HG02970 (cell line): Measurements from ENCODE around the gene CCDC6.
A peak's percentile ranks its signal among the peaks of the same experiment; 100 is the strongest.
"Not testable (repeated sequence)": the region's sequence is repeated elsewhere in the genome, so short reads cannot be mapped to it uniquely, and the experiment has no call there.

Source experiments
- ATAC-seq: cut with Tn5 transposase; IDR thresholded peaks from one replicate; pipeline ENCODE4 v1.9.1; 2021; ENCODE audit warnings: mild to moderate bottlenecking, moderate library complexity, moderate number of reproducible peaks; ENCODE audit not compliant: unreplicated experiment, low FRiP score

Gene CCDC6

DNA sequence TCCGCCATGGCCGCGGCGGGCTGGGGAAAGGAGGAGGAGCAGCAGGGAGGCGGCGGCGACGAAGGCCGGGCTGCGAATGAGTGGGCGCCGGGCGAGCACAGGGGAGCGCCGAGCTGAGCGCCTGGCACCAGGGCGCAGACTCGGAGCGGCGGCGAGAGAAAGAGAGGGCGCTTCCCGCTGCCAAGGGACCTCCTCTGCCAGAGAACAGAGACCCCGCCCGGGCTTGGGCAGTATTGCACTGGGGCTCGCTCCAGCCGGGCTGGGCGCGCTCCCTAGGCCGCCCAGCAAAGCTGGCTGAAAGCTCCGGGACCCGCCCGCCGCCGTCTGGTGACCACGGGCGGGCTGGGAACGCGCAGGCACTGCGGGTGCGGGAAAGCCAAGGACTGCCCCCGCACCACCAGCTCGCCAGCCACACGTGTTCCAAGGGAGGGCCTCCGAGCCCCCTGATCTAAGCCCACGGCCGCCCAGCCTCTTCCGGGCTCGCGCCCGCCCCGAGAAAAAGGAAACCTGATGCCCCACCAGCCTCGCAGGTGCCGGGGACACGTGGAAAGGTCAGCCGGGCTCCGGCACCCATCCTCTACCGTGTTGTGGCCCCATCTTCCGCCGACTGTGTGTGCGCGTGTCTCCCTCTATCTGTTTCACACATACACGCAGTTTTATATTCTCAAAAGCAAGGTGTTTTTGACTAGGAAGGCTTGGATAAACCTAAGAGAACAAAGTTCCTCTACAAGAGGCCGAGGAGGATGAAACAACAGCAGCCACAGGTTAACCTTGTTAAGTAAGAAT, at the start of gene CCDC6:
TSS of gene CCDC6 (minus strand) at position 140 of the 786 bp plus-strand sequence. CDS start at position 8, 132 bp downstream.
- ATAC-seq: peak; percentile 88

DNA sequence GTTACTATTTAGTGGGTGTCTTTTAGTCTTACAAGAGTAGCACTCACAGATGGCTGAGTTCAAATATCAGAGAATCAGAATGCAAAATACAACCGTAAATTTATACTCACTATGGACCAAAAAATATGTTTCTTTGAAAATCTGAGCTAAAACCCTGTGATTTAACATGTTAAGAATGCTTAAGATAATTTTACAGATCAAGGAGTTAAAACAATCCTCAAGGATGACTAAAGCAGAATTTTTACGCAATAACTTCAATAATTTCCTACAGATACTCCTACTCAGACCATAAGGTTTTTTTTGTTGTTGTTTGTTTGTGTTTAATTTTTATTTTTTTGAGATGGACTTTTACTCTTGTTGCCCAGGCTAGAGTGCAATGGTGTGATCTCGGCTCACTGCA, 47.9 kb upstream of the CCDC6 start:
- no peak for ATAC-seq

DNA sequence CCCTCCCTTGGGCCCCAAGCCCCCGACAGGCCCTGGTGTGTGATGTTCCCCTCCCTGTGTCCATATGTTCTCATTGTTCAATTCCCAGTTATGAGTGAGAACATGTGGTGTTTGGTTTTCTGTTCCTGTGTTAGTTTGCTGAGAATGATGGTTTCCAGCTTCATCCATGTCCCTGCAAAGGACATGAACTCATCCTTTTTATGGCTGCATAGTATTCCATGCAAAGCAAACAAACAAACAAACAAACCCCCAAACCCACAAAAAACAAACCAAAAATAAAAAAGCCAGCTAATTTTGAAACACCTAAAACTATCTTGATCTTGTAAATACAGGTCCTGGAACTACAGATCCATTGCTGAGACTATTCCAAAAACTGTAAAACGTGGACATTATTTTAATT, 47.4 kb upstream of the CCDC6 start:
- ATAC-seq: not testable (repeated sequence)

DNA sequence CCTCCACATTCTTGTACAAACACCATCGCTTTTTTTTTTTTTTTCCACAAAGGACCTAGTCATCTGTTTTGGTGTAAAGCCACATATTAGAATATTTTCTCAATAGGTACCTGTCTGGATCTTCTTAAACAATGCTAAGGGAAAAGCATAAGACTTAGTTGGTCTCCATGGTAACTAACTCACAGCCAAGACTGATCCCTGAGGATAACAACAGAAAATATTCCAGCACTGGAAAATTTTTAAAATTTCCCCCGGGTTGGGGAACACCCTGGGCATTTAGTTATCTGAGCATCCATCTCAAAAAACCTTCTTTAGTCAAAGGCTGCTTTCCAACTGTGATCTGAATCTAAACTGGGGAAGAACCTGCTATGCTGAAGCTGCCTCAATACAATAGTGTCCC, 43.7 kb upstream of the CCDC6 start:
- ATAC-seq: no peak

GRCh38 chr10:59949608-59950007, 43.3 kb upstream of the CCDC6 start:
- ATAC-seq: no peak

- no peak for ATAC-seq
These were observed 39.6 kb upstream of the CCDC6 start for GRCh38 chr10:59945991-59946390.

GRCh38 chr10:59945590-59945989, 39.2 kb upstream of the CCDC6 start:
- ATAC-seq: no peak

GRCh38 chr10:59944339-59944935, 38.1 kb upstream of the CCDC6 start:
- no peak for ATAC-seq

- ATAC-seq: no peak
These were observed 36.2 kb upstream of the CCDC6 start for GRCh38 chr10:59942556-59942955.

GRCh38 chr10:59937720-59938119, 31.4 kb upstream of the CCDC6 start:
- ATAC-seq: no peak

DNA sequence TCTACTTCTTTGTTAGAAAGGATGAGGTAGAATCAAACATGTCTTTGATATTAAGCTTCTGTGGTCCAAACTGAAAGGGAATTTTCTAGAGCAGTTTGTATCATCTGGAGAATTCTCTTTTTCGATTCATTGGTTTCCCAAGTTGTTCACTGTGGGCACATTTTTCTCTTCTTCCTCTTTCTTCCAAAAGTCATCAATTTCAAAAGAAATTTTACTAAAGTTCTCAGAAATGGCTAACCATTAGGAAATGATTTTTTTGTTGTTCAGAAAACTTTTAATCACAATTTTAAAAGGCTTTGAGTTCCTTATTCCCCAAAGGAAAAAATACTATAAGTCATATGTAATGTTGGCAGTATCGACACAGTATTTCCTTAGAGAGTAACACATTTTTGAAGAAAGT, 28.3 kb upstream of the CCDC6 start:
- ATAC-seq: no peak

GRCh38 chr10:59930788-59931521, 24.6 kb upstream of the CCDC6 start:
- not testable (repeated sequence) for ATAC-seq

DNA sequence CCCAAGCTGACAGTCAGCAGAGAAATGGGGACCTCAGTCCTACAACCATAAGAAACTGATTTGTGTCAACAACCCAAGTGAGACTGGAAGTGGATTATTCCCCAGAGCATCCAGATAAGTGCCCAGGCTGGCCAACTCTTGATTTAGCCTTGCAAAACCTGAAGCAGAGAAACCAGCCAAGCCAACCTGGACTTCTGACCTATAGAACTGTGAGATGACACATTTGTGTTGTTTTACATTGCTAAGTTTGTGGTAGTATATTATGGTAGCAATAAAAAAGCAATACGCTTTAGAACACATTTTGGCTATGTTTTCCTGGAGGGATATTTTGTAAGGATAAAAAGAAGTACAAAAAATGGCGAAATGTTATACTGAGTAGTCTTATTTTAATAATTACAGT, 19.7 kb upstream of the CCDC6 start:
- ATAC-seq: no peak

DNA sequence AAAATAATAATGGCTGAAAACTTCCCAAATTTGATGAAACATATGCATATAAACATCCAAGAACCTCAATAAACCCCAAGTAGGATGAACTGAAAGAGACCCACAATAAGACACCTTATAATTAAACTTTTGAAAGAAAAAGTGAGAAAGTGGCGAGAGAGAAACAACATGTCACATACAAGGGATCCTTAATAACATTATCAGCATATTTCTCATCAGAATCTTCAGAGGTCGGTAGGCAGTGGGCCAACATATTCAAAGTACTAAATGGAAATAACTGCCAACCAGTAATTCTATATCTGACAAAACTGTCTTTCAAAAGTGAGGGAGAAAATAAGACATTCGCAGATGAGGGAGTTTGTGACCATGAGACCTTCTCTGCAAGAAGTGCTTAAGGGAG, 16.6 kb upstream of the CCDC6 start:
- ATAC-seq: no peak

DNA sequence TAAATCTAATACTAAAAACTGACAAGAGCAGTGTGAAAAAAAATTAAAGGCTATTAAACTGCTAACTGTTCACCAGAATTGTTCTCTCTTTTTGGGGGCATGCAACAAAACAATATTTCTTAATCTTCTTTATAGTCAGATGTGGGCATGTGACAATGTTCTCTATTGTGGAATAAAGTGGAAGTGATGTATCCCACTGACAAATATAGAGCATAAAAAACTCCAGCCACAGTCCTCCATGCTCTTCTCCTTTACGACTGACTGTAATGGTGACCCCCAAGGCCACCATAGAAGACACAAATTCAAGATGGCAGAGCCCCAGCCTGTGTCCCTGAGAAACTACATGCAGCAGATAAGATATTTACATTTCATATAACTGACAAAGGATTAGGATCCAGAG, 11.6 kb upstream of the CCDC6 start:
- ATAC-seq: no peak

DNA sequence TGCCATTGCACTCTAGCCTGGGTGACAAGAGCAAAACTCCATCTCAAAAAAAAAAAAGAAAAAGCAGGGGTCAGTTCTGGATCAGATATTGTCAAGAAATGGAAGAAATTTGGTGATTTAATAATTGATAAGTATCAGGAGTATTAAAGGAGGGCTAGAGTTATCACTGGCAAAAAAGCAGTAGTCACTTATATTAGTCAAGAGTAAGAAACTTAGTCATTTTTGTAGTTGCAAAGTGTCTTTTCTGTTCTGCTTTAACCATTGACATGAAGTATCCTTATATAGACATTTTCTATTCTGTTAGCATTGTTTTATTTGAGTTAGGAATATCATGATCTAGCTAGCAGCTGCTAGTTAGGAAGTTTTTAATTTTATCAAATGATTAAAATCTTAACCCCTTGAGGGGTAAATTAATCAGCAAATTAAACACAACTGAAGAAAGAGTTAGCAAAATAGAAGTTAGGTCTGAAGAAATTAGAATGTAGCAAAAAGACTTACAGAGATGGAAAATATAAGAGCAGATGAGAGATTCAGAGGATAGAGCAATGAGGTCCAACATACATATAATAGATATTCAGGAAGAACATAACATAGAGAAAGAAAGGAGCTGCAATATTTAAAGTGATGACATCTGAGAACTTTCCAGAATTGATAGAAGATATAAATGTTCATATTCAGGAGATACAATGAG, 7.3 kb upstream of the CCDC6 start:
- ATAC-seq: no peak

DNA sequence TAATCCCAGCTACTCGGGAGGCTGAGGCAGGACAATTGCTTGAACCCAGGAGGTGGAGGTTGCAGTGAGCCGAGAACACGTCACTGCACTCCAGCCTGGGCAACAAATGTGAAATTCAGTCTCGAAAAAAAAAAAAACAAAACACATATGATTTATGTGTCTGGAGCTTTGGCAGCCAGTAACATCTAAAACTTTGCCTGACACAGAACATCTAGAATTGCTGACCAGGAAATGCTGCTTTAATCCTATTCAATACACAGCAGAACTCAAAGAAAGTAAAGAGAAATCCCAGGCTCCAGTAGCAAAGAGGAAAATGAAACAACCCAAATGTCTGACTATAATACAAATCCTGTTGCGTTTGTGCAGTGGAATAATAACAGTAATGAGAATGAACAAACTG, 4.5 kb upstream of the CCDC6 start:
- ATAC-seq: no peak

DNA sequence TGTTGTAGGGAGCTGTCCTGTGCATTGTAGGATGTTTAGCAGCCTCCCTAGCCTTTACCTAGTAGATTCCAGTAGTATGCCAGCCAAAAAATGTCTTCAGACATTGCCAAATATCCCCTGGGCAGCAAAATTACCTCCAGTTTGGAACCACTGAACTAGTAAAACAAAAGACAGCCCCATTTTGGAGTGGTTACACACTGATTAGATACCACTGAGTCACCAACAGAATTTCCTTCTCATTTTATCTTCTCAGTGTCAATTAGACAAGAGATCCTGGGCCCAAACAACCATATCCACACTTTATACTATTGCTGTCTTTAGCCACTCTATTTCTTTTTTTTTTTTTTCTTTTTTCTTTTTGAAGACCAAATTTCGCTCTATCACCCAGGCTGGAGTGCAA, 3.5 kb upstream of the CCDC6 start:
- ATAC-seq: no peak

DNA sequence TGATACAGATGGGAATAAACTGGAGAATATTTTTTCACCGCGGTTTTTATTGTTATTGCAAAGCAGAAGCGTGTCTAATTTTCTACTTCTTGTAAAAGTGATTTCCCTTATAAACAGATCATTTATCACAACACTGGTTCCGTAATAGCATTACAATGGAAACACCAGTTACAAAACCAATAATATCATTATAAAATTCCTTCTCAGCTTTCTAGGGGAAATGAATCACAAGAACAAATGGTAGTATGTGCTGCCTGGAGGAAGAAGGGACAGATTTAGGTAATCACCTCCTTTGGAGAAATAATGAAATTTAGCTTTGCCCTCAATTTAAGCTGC, 2.4 kb upstream of the CCDC6 start:
- no peak for ATAC-seq

GRCh38 chr10:59907918-59908807, 1.8 kb upstream of the CCDC6 start:
- no peak for ATAC-seq
